VCaP (cell line): ENCODE results near the gene SH3GL3.

Source experiments
- H3K27ac ChIP-seq: fragments of 450-650 bp; 2 replicates; pipeline ENCODE4 v1.5.1; 2017
- CTCF ChIP-seq: fragments of 450-650 bp; conservative IDR thresholded peaks from 2 replicates; pipeline ENCODE4 v1.5.1; 2017; ENCODE audit warnings: mild to moderate bottlenecking, moderate library complexity

Gene SH3GL3

GRCh38 chr15:83592370-83593040, 145.4 kb downstream of the SH3GL3 start:
- H3K27ac ChIP-seq: no peak overlapping the region
- TF ChIP-seq CTCF: no peak

- H3K27ac ChIP-seq: peak overlapping the region; percentile 29
- TF ChIP-seq CTCF: no peak
Observed at GRCh38 chr15:83595191-83595590, 148.1 kb downstream of the SH3GL3 start.

GRCh38 chr15:83598031-83598430, 150.9 kb downstream of the SH3GL3 start:
- no peak overlapping the region for H3K27ac ChIP-seq
- TF ChIP-seq CTCF: no peak

- TF ChIP-seq CTCF: no peak
- H3K27ac ChIP-seq: no peak overlapping the region
Observed at GRCh38 chr15:83602021-83602420, 154.9 kb downstream of the SH3GL3 start.

GRCh38 chr15:83604549-83604948, 157.4 kb downstream of the SH3GL3 start:
- no peak for TF ChIP-seq CTCF
- H3K27ac ChIP-seq: no peak overlapping the region

GRCh38 chr15:83605111-83605945, 158.2 kb downstream of the SH3GL3 start:
- no peak overlapping the region for H3K27ac ChIP-seq
- TF ChIP-seq CTCF: no peak

- TF ChIP-seq CTCF: no peak
- no peak overlapping the region for H3K27ac ChIP-seq
Observed at GRCh38 chr15:83610132-83610531, 163.0 kb downstream of the SH3GL3 start.
